Peyer's patch (tissue), 4 donors: ENCODE measurements around the gene DOCK4.

Experiments used
- POLR2A ChIP-seq, 2 donors: fragments of 450-650 bp; IDR thresholded peaks; one replicate each; pipeline ENCODE4 v1.5.1; 2017; ENCODE audit warnings: antibody characterized with exemption in 2 of 2, mild to moderate bottlenecking in 2 of 2, moderate library complexity in 2 of 2
- TF ChIP-seq, protein P1 (sequence below), 6 experiments: fragments of 450-650 bp in 4 of 6; fragments of 200-600 bp in 2 of 6; sonication (generic) in 1 of 6; IDR thresholded peaks; one replicate each; pipeline ENCODE4 v1.5.1; 2017 to 2019; ENCODE audit warnings: antibody characterized with exemption in 6 of 6, mild to moderate bottlenecking in 3 of 6, moderate library complexity in 1 of 6

GRCh38 chr7:111771638-111772037 is 434.6 kb downstream of the DOCK4 start:
- TF ChIP-seq, protein P1, sequence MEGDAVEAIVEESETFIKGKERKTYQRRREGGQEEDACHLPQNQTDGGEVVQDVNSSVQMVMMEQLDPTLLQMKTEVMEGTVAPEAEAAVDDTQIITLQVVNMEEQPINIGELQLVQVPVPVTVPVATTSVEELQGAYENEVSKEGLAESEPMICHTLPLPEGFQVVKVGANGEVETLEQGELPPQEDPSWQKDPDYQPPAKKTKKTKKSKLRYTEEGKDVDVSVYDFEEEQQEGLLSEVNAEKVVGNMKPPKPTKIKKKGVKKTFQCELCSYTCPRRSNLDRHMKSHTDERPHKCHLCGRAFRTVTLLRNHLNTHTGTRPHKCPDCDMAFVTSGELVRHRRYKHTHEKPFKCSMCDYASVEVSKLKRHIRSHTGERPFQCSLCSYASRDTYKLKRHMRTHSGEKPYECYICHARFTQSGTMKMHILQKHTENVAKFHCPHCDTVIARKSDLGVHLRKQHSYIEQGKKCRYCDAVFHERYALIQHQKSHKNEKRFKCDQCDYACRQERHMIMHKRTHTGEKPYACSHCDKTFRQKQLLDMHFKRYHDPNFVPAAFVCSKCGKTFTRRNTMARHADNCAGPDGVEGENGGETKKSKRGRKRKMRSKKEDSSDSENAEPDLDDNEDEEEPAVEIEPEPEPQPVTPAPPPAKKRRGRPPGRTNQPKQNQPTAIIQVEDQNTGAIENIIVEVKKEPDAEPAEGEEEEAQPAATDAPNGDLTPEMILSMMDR (IDR thresholded peaks at IDR 0.05) = no peak
- no peak for TF ChIP-seq POLR2A (IDR thresholded peaks at IDR 0.05)
